ENCODE results near the gene SEC11A.
"Not testable (repeated sequence)": the region's sequence is repeated elsewhere in the genome, so short reads cannot be mapped to it uniquely, and the experiment has no call there.

Gene SEC11A

DNA sequence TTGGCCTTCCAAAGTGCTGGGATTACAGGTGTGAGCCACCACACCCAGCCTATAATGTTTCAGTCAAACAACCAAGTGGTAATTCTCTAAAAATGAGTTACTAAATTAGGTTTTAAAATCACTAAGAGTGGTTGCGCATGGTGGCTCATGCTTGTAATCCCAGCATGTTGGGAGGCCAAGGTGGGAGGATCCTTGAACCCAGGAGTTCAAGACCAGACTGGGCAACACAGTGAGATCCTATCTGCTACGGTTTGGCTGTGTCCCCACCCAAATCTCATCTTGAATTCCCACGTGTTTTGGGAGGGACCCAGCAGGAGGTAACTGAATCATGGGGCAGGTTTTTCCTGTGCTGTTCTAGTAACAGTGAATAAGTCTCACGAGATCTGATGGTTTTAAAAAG is 26.1 kb downstream of the SEC11A start:
- no peak overlapping the region for H3K9ac ChIP-seq (ENCODE audit: low read length in 5 of 5)
- H3K27ac ChIP-seq (ENCODE audit: low read depth, low read length) = no peak overlapping the region
- H3K9me3 ChIP-seq (ENCODE audit: control insufficient read depth in 5 of 5, low read length in 5 of 5) = no peaks in the 10 kb centered on the region
- H3K27me3 ChIP-seq (ENCODE audit: control insufficient read depth in 5 of 5, insufficient read depth in 4 of 5, low read length in 5 of 5) = no peaks in the 10 kb centered on the region
- peaks cover 0 to 6% (median 0%) of the 10 kb centered on the region in 5 donors for H3K4me1 ChIP-seq (ENCODE audit: control insufficient read depth in 5 of 5, insufficient read depth in 5 of 5, low read length in 5 of 5)
- H3K4me3 ChIP-seq (ENCODE audit: low read depth in 1 of 5, low read length in 5 of 5) = no peak overlapping the region
- H3K36me3 ChIP-seq (ENCODE audit: control insufficient read depth in 5 of 5, insufficient read depth in 5 of 5, low read length in 5 of 5) = peaks cover 3 to 18% (median 11%) of the 10 kb centered on the region in 5 donors

DNA sequence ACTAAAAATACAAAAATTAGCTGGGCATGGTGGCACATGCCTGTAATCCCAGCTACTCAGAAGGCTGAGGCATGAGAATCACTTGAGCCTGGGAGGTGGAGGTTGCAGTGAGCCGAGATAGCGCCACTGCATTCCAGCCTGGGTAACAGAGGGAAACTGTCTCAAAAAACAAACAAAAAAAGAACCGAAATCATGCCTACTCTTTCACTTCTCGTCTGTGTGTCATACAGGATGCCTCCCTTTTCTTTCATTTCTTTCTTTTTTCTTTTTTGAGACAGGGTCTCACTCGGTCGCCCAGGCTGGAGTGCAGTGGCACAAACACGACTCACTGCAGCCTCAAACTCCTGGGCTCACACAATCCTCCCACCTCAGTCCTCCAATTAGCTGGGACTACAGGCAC is 29.5 kb downstream of the SEC11A start:
- H3K27me3 ChIP-seq (ENCODE audit: control insufficient read depth in 5 of 5, insufficient read depth in 4 of 5, low read length in 5 of 5); H3K9ac ChIP-seq (ENCODE audit: low read length in 5 of 5); H3K4me1 ChIP-seq (ENCODE audit: control insufficient read depth in 5 of 5, insufficient read depth in 5 of 5, low read length in 5 of 5); H3K27ac ChIP-seq (ENCODE audit: low read depth, low read length); H3K9me3 ChIP-seq (ENCODE audit: control insufficient read depth in 5 of 5, low read length in 5 of 5); H3K4me3 ChIP-seq (ENCODE audit: low read depth in 1 of 5, low read length in 5 of 5): not testable (repeated sequence)
- H3K36me3 ChIP-seq (ENCODE audit: control insufficient read depth in 5 of 5, insufficient read depth in 5 of 5, low read length in 5 of 5) = peaks cover 3 to 18% (median 13%) of the 10 kb centered on the region in 5 donors

DNA sequence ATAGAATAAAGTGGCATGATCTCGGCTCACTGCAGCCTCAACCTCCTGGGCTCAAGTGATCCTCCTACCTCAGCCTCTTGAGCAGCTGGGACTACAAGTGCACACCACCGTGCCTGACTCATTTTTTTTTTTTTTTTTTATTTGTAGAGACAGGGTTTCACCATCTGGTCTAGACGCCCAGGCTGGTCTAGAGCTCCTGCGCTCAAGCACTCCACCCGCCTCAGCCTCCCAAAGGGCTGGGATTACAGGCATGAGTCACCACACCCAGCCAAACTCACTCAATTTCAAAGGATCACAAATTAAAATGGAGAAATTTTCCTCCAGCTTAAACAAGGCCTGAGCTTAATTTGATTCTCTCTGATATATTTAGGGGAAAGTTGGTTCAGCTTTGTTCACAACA is 30.6 kb downstream of the SEC11A start:
- Histone ChIP-seq H3K27ac (ENCODE audit: low read depth, low read length) (peak overlapping the region; percentile 30), H3K4me1 (ENCODE audit: control insufficient read depth in 5 of 5, insufficient read depth in 5 of 5, low read length in 5 of 5) (peaks cover 0 to 6% (median 0%) of the 10 kb centered on the region in 5 donors), H3K27me3 (ENCODE audit: control insufficient read depth in 5 of 5, insufficient read depth in 4 of 5, low read length in 5 of 5) (no peaks in the 10 kb centered on the region), H3K36me3 (ENCODE audit: control insufficient read depth in 5 of 5, insufficient read depth in 5 of 5, low read length in 5 of 5) (peaks cover 5 to 20% (median 14%) of the 10 kb centered on the region in 5 donors), H3K4me3 (ENCODE audit: low read depth in 1 of 5, low read length in 5 of 5) (no peak overlapping the region), H3K9ac (ENCODE audit: low read length in 5 of 5) (peak overlapping the region in 1 of 5 donors; percentile 30), H3K9me3 (ENCODE audit: control insufficient read depth in 5 of 5, low read length in 5 of 5) (no peaks in the 10 kb centered on the region)

- no peaks in the 10 kb centered on the region for H3K9me3 ChIP-seq (ENCODE audit: control insufficient read depth in 5 of 5, low read length in 5 of 5)
- no peak overlapping the region for H3K9ac ChIP-seq (ENCODE audit: low read length in 5 of 5)
- H3K4me1 ChIP-seq (ENCODE audit: control insufficient read depth in 5 of 5, insufficient read depth in 5 of 5, low read length in 5 of 5) = peaks cover 0 to 6% (median 0%) of the 10 kb centered on the region in 5 donors
- no peak overlapping the region for H3K4me3 ChIP-seq (ENCODE audit: low read depth in 1 of 5, low read length in 5 of 5)
- H3K27me3 ChIP-seq (ENCODE audit: control insufficient read depth in 5 of 5, insufficient read depth in 4 of 5, low read length in 5 of 5) = no peaks in the 10 kb centered on the region
- H3K36me3 ChIP-seq (ENCODE audit: control insufficient read depth in 5 of 5, insufficient read depth in 5 of 5, low read length in 5 of 5) = peaks cover 14 to 21% (median 17%) of the 10 kb centered on the region in 5 donors
- no peak overlapping the region for H3K27ac ChIP-seq (ENCODE audit: low read depth, low read length)
Measured at GRCh38 chr15:84684092-84684491, 31.8 kb downstream of the SEC11A start.

GRCh38 chr15:84681831-84682230 is 34.1 kb downstream of the SEC11A start:
- Histone ChIP-seq H3K27me3 (ENCODE audit: control insufficient read depth in 5 of 5, insufficient read depth in 4 of 5, low read length in 5 of 5) (no peaks in the 10 kb centered on the region), H3K36me3 (ENCODE audit: control insufficient read depth in 5 of 5, insufficient read depth in 5 of 5, low read length in 5 of 5) (peaks cover 11 to 22% (median 17%) of the 10 kb centered on the region in 5 donors), H3K9ac (ENCODE audit: low read length in 5 of 5) (no peak overlapping the region), H3K27ac (ENCODE audit: low read depth, low read length) (no peak overlapping the region), H3K4me3 (ENCODE audit: low read depth in 1 of 5, low read length in 5 of 5) (no peak overlapping the region), H3K4me1 (ENCODE audit: control insufficient read depth in 5 of 5, insufficient read depth in 5 of 5, low read length in 5 of 5) (peaks cover 0 to 6% (median 0%) of the 10 kb centered on the region in 5 donors), H3K9me3 (ENCODE audit: control insufficient read depth in 5 of 5, low read length in 5 of 5) (no peaks in the 10 kb centered on the region)

GRCh38 chr15:84671211-84671610 is 44.7 kb downstream of the SEC11A start:
- Histone ChIP-seq H3K9ac (ENCODE audit: low read length in 5 of 5) (peak overlapping the region in 2 of 5 donors; percentile 48 to 52), H3K4me3 (ENCODE audit: low read depth in 1 of 5, low read length in 5 of 5) (no peak overlapping the region), H3K9me3 (ENCODE audit: control insufficient read depth in 5 of 5, low read length in 5 of 5) (no peaks in the 10 kb centered on the region), H3K27me3 (ENCODE audit: control insufficient read depth in 5 of 5, insufficient read depth in 4 of 5, low read length in 5 of 5) (no peaks in the 10 kb centered on the region), H3K4me1 (ENCODE audit: control insufficient read depth in 5 of 5, insufficient read depth in 5 of 5, low read length in 5 of 5) (peaks cover 0 to 15% (median 10%) of the 10 kb centered on the region in 5 donors), H3K27ac (ENCODE audit: low read depth, low read length) (peak overlapping the region; percentile 33), H3K36me3 (ENCODE audit: control insufficient read depth in 5 of 5, insufficient read depth in 5 of 5, low read length in 5 of 5) (peaks cover 22 to 48% (median 34%) of the 10 kb centered on the region in 5 donors)

DNA sequence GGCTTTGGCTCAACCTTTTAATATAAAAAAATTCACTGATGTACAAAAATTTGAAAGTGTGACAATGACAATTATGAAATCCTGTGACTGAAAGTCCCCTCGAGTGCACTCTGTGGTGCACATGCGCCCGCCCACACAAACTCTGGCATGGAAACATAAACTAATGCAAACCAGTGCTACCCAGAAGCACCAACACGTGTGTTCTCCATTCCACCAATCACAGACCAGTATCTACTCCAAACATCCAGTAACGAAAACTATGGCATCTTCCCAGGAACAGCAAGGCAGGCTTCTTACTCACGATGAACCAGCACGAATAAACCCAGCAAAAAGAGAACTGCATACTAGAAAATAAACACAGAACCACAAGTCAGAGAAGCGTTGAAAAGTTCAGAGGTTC is 46.2 kb downstream of the SEC11A start:
- no peak overlapping the region for H3K4me3 ChIP-seq (ENCODE audit: low read depth in 1 of 5, low read length in 5 of 5)
- H3K4me1 ChIP-seq (ENCODE audit: control insufficient read depth in 5 of 5, insufficient read depth in 5 of 5, low read length in 5 of 5) = peaks cover 0 to 15% (median 10%) of the 10 kb centered on the region in 5 donors
- no peak overlapping the region for H3K9ac ChIP-seq (ENCODE audit: low read length in 5 of 5)
- H3K36me3 ChIP-seq (ENCODE audit: control insufficient read depth in 5 of 5, insufficient read depth in 5 of 5, low read length in 5 of 5) = peaks cover 28 to 57% (median 41%) of the 10 kb centered on the region in 5 donors
- H3K27me3 ChIP-seq (ENCODE audit: control insufficient read depth in 5 of 5, insufficient read depth in 4 of 5, low read length in 5 of 5) = no peaks in the 10 kb centered on the region
- no peak overlapping the region for H3K27ac ChIP-seq (ENCODE audit: low read depth, low read length)
- H3K9me3 ChIP-seq (ENCODE audit: control insufficient read depth in 5 of 5, low read length in 5 of 5) = no peaks in the 10 kb centered on the region

DNA sequence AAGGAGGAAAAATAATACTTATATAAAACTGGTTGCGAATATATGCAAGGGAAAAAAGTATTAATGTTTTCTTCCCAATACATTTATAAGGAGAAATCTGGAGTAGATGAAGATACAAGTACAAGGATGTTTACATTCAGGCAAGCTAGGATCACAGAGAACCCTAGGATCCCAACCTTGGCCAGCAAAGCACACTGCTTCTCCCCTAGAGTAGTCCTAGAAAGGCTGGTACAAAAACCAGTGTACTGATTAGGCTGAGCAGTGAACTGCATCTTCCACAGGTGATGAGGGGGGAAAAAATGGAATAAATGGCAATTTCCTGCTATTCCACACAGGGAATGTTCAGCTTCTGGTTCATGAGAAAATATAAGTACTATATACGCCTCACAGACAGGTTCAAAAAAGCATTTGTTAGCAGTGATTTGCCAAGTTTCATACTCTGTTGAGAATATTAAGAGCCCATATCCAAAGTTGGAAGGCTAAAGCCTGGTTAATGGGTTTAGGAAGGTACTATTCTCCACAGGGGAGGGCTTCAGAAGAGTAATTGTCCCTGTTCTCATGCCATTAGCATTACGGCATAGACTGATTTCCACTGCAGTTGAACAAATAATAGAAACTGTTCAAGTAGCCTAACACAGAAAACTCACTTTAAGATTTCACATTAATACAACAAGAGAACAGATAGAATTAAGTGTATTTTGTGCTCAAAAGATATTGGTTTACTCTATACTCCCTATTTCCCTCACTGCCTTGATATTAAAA is 47.5 kb downstream of the SEC11A start:
- no peak overlapping the region for H3K27ac ChIP-seq (ENCODE audit: low read depth, low read length)
- H3K9ac ChIP-seq (ENCODE audit: low read length in 5 of 5) = no peak overlapping the region
- peaks cover 0 to 15% (median 10%) of the 10 kb centered on the region in 5 donors for H3K4me1 ChIP-seq (ENCODE audit: control insufficient read depth in 5 of 5, insufficient read depth in 5 of 5, low read length in 5 of 5)
- H3K36me3 ChIP-seq (ENCODE audit: control insufficient read depth in 5 of 5, insufficient read depth in 5 of 5, low read length in 5 of 5) = peaks cover 28 to 54% (median 36%) of the 10 kb centered on the region in 5 donors
- H3K27me3 ChIP-seq (ENCODE audit: control insufficient read depth in 5 of 5, insufficient read depth in 4 of 5, low read length in 5 of 5) = no peaks in the 10 kb centered on the region
- H3K9me3 ChIP-seq (ENCODE audit: control insufficient read depth in 5 of 5, low read length in 5 of 5) = no peaks in the 10 kb centered on the region
- no peak overlapping the region for H3K4me3 ChIP-seq (ENCODE audit: low read depth in 1 of 5, low read length in 5 of 5)

- H3K4me3 ChIP-seq (ENCODE audit: low read depth in 1 of 5, low read length in 5 of 5) = no peak overlapping the region
- no peaks in the 10 kb centered on the region for H3K27me3 ChIP-seq (ENCODE audit: control insufficient read depth in 5 of 5, insufficient read depth in 4 of 5, low read length in 5 of 5)
- H3K4me1 ChIP-seq (ENCODE audit: control insufficient read depth in 5 of 5, insufficient read depth in 5 of 5, low read length in 5 of 5) = peaks cover 0 to 21% (median 1%) of the 10 kb centered on the region in 5 donors
- H3K9me3 ChIP-seq (ENCODE audit: control insufficient read depth in 5 of 5, low read length in 5 of 5) = no peaks in the 10 kb centered on the region
- H3K9ac ChIP-seq (ENCODE audit: low read length in 5 of 5) = no peak overlapping the region
- H3K36me3 ChIP-seq (ENCODE audit: control insufficient read depth in 5 of 5, insufficient read depth in 5 of 5, low read length in 5 of 5) = peaks cover 28 to 54% (median 33%) of the 10 kb centered on the region in 5 donors
- H3K27ac ChIP-seq (ENCODE audit: low read depth, low read length) = no peak overlapping the region
Measured at GRCh38 chr15:84666373-84666772, 49.6 kb downstream of the SEC11A start.

DNA sequence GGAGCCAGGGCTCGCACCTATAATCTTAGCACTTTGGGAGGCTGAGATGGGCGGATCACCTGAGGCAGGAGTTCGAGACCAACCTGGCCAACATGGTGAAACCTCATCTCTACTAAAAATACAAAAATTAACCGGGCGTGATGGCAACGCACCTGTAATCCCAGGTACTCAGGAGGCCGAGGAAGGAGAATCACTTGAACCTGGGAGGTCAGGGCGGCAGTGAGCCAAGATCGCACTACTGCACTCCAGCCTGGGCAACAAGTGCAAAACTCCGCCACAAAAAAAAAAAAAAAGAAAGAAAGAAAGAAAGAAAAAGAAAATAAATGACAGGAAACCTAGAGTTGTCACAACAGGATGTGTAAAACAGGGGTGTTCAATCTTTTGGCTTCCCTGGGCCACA is 54.9 kb downstream of the SEC11A start:
- H3K9me3 ChIP-seq (ENCODE audit: control insufficient read depth in 5 of 5, low read length in 5 of 5) = no peaks in the 10 kb centered on the region
- no peaks in the 10 kb centered on the region for H3K27me3 ChIP-seq (ENCODE audit: control insufficient read depth in 5 of 5, insufficient read depth in 4 of 5, low read length in 5 of 5)
- peaks cover 6 to 14% (median 11%) of the 10 kb centered on the region in 5 donors for H3K36me3 ChIP-seq (ENCODE audit: control insufficient read depth in 5 of 5, insufficient read depth in 5 of 5, low read length in 5 of 5)
- H3K4me1 ChIP-seq (ENCODE audit: control insufficient read depth in 5 of 5, insufficient read depth in 5 of 5, low read length in 5 of 5) = peaks cover 2 to 34% (median 23%) of the 10 kb centered on the region in 5 donors
- H3K27ac ChIP-seq (ENCODE audit: low read depth, low read length) = no peak overlapping the region
- H3K9ac ChIP-seq (ENCODE audit: low read length in 5 of 5) = no peak overlapping the region
- H3K4me3 ChIP-seq (ENCODE audit: low read depth in 1 of 5, low read length in 5 of 5) = no peak overlapping the region

Measured in subcutaneous abdominal adipose tissue (tissue), 5 donors.